EH (cell line): Measurements from ENCODE around the gene MVB12A.
A peak's percentile ranks its signal among the peaks of the same experiment; 100 is the strongest.

Experiments used
- DNase-seq: peaks from one replicate; pipeline ENCODE4 v3.0.0-alpha.2; 2015; ENCODE audit warnings: low read depth

Gene MVB12A

GRCh38 chr19:17404621-17405249, 15.1 kb upstream of the MVB12A start:
- no peak for DNase-seq

- peak; percentile 77 for DNase-seq
Measured at GRCh38 chr19:17405250-17406045, 14.4 kb upstream of the MVB12A start, which contains the start of gene BST2. Gene BST2, minus strand, starts transcription at chr19:17405630. Its CDS starts 55 bp downstream, at chr19:17405575.

- peak; percentile 79 for DNase-seq
Measured at GRCh38 chr19:17406046-17406886, 13.6 kb upstream of the MVB12A start.

- DNase-seq = no peak
Measured at GRCh38 chr19:17406887-17407196, 13.0 kb upstream of the MVB12A start.

GRCh38 chr19:17409990-17410389, 9.9 kb upstream of the MVB12A start:
- DNase-seq = no peak

- no peak for DNase-seq
Measured at GRCh38 chr19:17411801-17412200, 8.0 kb upstream of the MVB12A start.

GRCh38 chr19:17414097-17414496, 5.8 kb upstream of the MVB12A start:
- DNase-seq = no peak

GRCh38 chr19:17415121-17415520, 4.7 kb upstream of the MVB12A start:
- DNase-seq = no peak

- DNase-seq = no peak
Measured at GRCh38 chr19:17418710-17419109, 1.1 kb upstream of the MVB12A start.

- DNase-seq = peak; percentile 18
Measured at GRCh38 chr19:17419154-17419620, 660 bp upstream of the MVB12A start.

GRCh38 chr19:17420475-17420924, 653 bp downstream of the MVB12A start:
- peak; percentile 41 for DNase-seq

GRCh38 chr19:17421942-17422341, 2.1 kb downstream of the MVB12A start:
- DNase-seq = no peak

- DNase-seq = no peak
Measured at GRCh38 chr19:17423429-17424208, 3.8 kb downstream of the MVB12A start.

- DNase-seq = peak; percentile 38
Measured at GRCh38 chr19:17424743-17425365, 5.0 kb downstream of the MVB12A start.

GRCh38 chr19:17429641-17430113, 9.8 kb downstream of the MVB12A start:
- DNase-seq = no peak

GRCh38 chr19:17431417-17431816, 11.6 kb downstream of the MVB12A start:
- DNase-seq = no peak

GRCh38 chr19:17435218-17435617, 15.4 kb downstream of the MVB12A start:
- DNase-seq = no peak

- DNase-seq = no peak
Measured at GRCh38 chr19:17436094-17436873, 16.4 kb downstream of the MVB12A start.

- DNase-seq = no peak
Measured at GRCh38 chr19:17436874-17437267, 17.0 kb downstream of the MVB12A start.
